Activated CD8-positive, alpha-beta memory T cell treated with anti-CD3 and anti-CD28 coated beads, Interleukin-2, amount 50 U/mL, for 24 hours (primary cell): ENCODE results near the gene LYST.
"Not testable (repeated sequence)": the region's sequence is repeated elsewhere in the genome, so short reads cannot be mapped to it uniquely, and the experiment has no call there.

Experiments used
- DNase-seq: peaks from one replicate; pipeline ENCODE4 v3.0.0-alpha.2; 2020; ENCODE audit errors: extremely low read depth

LYST gene

DNA sequence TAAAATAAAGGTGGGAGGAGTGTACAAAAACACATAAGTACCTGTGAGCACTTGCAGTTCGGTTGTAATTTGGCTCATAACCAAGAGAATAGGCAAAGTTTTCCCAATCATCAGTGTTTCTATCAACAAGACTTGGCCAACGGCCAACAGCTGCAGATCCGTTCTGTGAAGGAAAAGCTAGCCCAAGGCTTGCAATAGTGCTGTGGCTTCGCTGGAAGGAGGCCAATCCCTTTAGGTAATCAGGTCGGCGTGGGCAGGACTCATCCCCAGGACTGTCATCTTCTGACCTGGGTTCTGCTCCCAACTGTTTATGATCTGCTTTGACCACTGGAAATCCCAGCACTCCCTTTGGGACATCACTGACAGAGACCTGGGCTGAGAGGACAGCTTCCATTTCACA lies 107.8 kb downstream of the LYST start:
- no peak for DNase-seq

DNA sequence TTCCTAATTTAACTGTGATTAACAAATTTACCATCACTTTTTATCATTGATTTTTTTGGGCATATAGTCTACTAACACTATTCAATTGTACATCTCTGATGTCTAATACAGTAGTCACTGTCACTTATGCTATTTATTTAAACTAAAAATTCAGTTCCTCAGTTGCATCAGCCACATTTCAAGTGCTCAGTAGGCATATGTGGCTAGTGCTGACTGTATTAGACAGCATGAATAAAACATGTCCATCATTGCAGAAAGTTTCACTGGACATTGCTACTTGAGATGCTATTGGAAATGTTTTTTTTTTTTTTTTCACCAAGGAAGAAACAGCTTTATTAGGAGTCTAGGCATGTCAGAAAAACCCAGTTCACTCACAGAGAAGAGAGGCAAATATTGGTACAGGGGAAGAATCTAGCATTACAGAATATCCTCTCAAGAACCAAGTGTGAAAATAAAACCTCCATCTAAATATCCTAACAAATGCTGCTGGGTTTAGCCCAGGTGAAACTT lies 109.1 kb downstream of the LYST start:
- no peak for DNase-seq

- not testable (repeated sequence) for DNase-seq
Measured at GRCh38 chr1:235754186-235754585, 112.5 kb downstream of the LYST start.

DNA sequence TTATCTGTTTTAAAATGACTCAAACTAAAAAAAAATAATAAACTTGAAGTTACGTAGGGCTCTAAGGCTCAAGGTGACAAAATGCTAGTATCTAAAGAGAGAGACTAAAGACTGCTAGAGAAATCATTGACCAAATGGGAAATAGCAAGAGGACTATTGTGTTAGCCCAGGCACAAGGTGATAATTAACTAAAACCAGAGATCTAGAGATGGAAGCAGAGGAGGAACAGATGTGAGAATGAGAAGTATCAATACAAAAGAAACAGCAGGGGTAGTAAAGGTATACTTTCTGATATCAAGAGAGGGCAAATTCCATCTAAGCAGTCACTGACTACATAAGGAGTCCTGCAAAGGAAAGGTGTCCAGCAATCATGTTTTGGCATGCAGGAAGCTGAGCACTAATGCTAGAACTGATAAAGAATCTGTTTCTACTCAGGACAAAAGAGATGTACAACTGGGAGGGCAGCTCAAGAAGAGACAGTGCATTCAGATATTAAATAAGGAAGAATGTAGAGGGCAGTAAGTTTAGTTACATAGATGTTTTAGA lies 116.9 kb downstream of the LYST start:
- DNase-seq = no peak

GRCh38 chr1:235748747-235749146 lies 118.0 kb downstream of the LYST start:
- DNase-seq = no peak

DNA sequence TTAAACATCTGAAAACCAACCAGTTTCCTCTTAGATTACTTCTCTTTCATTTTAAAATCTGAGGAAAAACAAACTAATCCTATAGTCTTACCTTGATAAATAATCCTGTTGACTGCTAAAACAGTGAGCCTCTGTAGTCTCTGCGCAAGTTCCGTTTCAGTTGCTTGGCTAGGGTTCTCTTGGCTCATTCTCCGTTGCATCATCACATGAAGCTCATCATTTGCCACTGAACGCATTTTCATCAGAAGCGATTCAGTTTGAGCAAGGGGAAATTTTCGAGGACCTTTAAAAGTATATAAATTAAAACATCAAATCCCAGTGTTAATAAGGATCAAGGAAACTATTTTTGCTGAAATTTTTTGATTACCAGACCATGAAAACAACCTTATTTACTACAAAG lies 120.5 kb downstream of the LYST start:
- no peak for DNase-seq

DNA sequence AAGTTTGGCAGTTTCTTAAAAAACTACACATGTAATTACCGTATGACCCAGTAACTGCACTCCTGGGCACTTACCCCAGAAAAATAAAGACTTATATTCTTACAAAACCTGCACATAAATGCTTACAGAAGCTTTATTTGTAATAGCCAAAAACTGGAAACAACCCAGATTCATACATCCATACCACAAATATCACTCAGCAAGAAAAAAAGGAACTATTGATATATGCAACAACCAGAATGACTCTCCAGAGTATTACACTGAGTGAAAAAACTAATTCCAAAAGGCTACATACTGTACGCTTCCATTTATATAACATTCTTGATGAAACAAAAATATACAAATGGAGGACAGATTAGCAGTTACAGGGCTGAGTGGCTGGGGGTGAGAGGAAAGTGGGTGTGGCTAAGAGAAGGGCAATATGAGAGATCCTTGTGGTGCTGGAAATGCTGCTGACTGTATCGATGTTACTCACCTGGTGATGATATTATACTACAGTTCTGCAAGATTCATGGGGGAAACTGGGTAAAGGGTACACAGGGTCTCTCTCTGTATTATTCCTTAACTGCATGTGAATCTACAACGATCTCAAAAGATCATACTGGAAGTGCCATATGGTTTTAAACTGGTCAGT lies 121.1 kb downstream of the LYST start:
- no peak for DNase-seq

GRCh38 chr1:235742914-235743599 lies 123.6 kb downstream of the LYST start:
- DNase-seq = no peak

- DNase-seq = no peak
Measured at GRCh38 chr1:235741294-235741693, 125.4 kb downstream of the LYST start.

- no peak for DNase-seq
Measured at GRCh38 chr1:235739631-235740030, 127.1 kb downstream of the LYST start.

- DNase-seq = no peak
Measured at GRCh38 chr1:235739124-235739523, 127.6 kb downstream of the LYST start.

- no peak for DNase-seq
Measured at GRCh38 chr1:235737751-235738150, 129.0 kb downstream of the LYST start.

GRCh38 chr1:235736263-235736662 lies 130.4 kb downstream of the LYST start:
- no peak for DNase-seq

GRCh38 chr1:235735621-235736020 lies 131.1 kb downstream of the LYST start:
- DNase-seq = no peak

- no peak for DNase-seq
Measured at GRCh38 chr1:235734335-235734734, 132.4 kb downstream of the LYST start.

DNA sequence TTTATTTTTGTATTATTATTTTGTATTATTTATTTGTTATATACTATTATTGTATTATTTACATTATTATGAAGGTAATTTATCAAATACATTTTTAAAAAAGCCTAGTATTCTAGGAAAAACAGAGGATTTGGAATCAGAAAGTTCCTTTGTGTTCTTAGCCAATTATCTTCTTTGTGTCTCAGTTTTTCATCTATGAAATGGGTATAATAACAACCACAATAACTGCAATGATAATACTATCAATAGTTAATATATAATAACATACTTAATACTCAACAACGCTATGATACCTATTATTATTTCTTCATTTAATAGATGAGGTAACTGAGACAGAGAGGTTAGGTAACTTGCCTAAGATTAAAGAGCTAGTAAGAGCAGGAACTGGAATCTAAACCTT lies 136.7 kb downstream of the LYST start:
- no peak for DNase-seq

DNA sequence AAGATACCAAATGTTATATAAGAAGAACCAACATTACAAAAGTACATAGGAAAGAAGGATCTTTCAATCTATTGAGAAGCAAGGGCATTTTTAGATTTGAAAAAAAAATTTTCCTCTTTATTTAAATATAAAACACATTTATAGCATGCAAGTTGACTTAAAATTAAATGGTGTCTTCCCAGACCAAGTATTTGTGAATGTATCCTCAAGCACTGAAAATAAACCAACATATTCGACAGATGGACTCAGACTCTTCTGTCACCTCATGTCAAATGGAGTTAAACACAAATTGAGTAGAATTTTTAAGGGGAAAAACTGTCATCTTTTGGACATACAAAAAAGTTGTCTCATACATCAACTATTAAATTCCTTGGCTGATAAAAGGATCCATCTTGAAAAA lies 140.1 kb downstream of the LYST start:
- no peak for DNase-seq

- DNase-seq = no peak
Measured at GRCh38 chr1:235725434-235725833, 141.3 kb downstream of the LYST start.

DNA sequence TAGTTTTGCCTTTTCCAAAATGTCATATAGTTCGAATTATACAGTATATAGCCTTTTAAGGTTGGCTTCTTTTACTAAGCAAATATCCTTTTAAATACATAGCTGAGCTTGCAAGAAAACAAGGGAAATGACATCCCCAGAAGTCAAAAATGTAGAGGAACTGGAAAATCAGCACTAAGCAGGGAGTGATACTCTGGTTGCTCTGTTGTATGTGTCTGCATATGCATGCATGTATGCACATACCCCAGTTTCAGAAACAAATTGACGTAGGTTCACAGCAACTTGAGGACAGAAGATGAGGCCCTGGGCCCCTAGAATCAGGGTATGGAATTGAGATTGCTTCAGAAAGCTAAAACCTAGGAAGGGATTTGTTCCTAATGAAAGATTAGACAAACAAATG lies 142.0 kb downstream of the LYST start:
- no peak for DNase-seq

- DNase-seq = no peak
Measured at GRCh38 chr1:235722858-235723257, 143.8 kb downstream of the LYST start.

DNA sequence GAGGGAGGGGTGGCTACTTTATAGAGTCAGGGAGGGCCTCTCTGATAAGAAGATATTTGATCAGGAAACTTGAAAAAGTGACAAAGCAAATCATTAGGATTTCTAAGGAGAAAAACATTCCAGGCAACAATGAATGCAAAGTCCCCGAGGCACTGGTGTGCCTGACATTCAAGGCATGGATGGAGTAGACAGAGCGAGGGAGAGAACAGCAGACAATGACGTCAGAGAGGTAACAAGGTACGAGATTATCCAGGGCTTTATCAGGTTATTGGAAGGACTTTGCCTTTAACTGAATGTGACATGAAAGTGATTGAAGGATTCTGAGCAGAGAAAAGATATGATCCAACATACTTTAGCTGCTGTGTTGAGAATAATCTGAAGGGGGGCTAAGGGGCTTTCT lies 144.7 kb downstream of the LYST start:
- DNase-seq = no peak

GRCh38 chr1:235720544-235720943 lies 146.2 kb downstream of the LYST start:
- no peak for DNase-seq

GRCh38 chr1:235714205-235714897 lies 152.4 kb downstream of the LYST start:
- no peak for DNase-seq
